Mesenteric fat pad (tissue), 1 donor: Measurements from ENCODE around the gene WSCD2. TPM values are rescaled to one million over a fixed set of nuclear protein-coding genes. Genes with fewer than 3 reads are reported as not detected.

Source experiments
- DNase-seq: peaks from one replicate; pipeline ENCODE4 v3.0.0-alpha.2; 2020; ENCODE audit warnings: low spot score
- total RNA-seq: library from RNA; stranded (reverse); fragmentation: NEBNext Ultra II Directional; extraction: Animal tissue kit (Norgen Biotek cat#: 25700); gene quantifications from one replicate; pipeline ENCODE4 v1.2.1, GENCODE V29; 2021
- donor health status: DM: yes; HTN: yes; CAD: no.

Gene WSCD2
- total RNA-seq, 1 donor from 2014 or later, result 0.42 TPM

DNA sequence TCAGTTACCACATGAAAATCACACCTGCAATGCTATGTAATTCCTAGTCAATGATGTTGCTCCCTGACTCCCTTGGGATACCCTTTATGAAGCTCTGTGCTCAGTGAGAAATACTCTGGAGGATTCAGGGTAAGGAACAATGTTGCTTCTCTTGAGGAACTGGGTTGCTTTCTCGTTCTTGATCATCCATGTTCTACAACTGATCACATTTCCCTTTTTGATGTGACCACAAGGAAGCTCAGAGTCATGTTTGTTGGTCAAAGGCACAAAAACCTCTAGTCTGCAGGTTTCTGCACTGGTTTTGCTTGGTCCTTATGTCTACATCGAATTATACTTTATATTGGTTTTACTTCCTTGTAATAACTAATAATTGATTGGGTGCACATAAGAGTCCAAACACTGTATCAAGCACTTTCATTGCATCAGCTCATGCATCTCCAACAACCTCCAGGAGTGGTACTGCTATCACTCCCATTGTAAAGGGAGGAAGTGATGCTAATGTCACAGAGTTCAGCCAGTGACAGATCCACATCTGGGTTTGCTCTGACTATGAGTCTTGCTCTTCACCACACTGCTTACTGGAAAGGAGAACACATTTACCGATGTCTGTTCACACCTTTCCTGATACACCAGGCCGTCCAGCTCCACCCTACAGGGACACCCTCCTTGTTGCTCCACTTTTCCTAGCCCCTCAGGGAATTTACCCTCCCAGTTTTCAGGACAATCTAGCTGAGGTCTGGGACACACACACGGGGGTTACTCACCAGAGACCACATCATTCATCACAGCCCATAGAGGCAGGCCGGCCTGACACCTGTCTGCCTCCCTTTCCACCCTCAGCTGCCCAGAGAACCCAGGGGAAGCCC is 169.0 kb downstream of the WSCD2 start:
- DNase-seq, result no peak

DNA sequence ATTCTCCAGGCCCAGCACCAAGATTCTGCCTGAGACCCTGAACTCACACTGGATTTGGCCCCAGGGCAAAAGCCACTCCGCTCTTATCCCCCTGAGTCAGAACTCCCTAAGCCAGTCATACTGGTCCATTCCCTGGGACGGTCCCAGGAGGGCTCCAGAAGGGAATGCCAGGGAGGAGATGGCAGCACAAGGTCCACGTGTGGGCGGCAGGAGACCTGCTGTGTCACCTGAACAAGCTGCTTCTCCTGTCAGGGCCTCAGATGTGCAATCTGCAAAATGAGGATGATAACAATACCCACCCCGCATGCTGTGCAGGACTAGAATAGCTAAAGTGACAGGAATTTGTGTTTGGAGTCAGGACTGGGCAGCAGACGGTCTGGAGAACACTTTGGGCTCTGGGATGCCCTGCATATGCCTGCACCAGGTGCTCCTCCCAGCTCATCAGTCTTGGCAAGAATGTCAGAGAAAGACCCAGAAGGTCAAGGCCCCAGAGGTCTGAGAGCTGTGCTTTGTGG is 169.7 kb downstream of the WSCD2 start:
- no peak for DNase-seq

- DNase-seq, result no peak
Measured at GRCh38 chr12:108299516-108299915, 170.4 kb downstream of the WSCD2 start.

Other genes starting within 250 kb of the WSCD2 start
- 26.0 TPM for gene CMKLR1, start 210.0 kb downstream of the WSCD2 start, total RNA-seq